HUES6 (cell line): ENCODE measurements around the gene MARS2.
A peak's percentile ranks its signal among the peaks of the same experiment; 100 is the strongest.

Source experiments
- H3K27ac ChIP-seq: 2 replicates; pipeline ENCODE4 v1.7.0; 2013; ENCODE audit warnings: low read depth, mild to moderate bottlenecking, low read length, inconsistent platforms
- H3K27me3 ChIP-seq: 2 replicates; pipeline ENCODE4 v1.6.1; 2013; ENCODE audit warnings: low read length; ENCODE audit not compliant: control insufficient read depth, insufficient read depth
- H3K36me3 ChIP-seq: 2 replicates; pipeline ENCODE4 v1.6.1; 2013; ENCODE audit warnings: low read length; ENCODE audit not compliant: control insufficient read depth, insufficient read depth
- H3K4me1 ChIP-seq: 2 replicates; pipeline ENCODE4 v1.6.1; 2013; ENCODE audit warnings: low read length; ENCODE audit not compliant: control insufficient read depth, insufficient read depth
- H3K4me3 ChIP-seq: 2 replicates; pipeline ENCODE4 v1.5.1; 2013; ENCODE audit warnings: low read depth, low read length
- H3K9ac ChIP-seq: one replicate; pipeline ENCODE4 v1.6.1; 2013; ENCODE audit warnings: mild to moderate bottlenecking, low read length
- H3K9me3 ChIP-seq: 2 replicates; pipeline ENCODE4 v1.6.1; 2013; ENCODE audit warnings: low read depth, low read length; ENCODE audit not compliant: control insufficient read depth, insufficient read depth

MARS2 gene

GRCh38 chr2:197705121-197705911, at the start of gene MARS2:
Gene MARS2 (plus strand): TSS chr2:197705369. CDS start chr2:197705406, 37 bp downstream.
- no peaks in the 10 kb centered on the region for H3K9me3 ChIP-seq
- no peaks in the 10 kb centered on the region for H3K27me3 ChIP-seq
- H3K4me1 ChIP-seq, result peaks cover 18% of the 10 kb centered on the region
- H3K9ac ChIP-seq, result peak within 1 kb of the TSS; percentile 86
- H3K27ac ChIP-seq, result peak within 1 kb of the TSS; percentile 72
- peaks cover 19% of the 10 kb centered on the region for H3K36me3 ChIP-seq
- H3K4me3 ChIP-seq, result peak within 1 kb of the TSS; percentile 92

- H3K9ac ChIP-seq, result no peak overlapping the region
- no peaks in the 10 kb centered on the region for H3K9me3 ChIP-seq
- no peaks in the 10 kb centered on the region for H3K36me3 ChIP-seq
- H3K4me3 ChIP-seq, result peak overlapping the region; percentile 20; the same call in 1 of the 2 replicates
- H3K27ac ChIP-seq, result no peak overlapping the region
- H3K27me3 ChIP-seq, result no peaks in the 10 kb centered on the region
- peaks cover 14% of the 10 kb centered on the region for H3K4me1 ChIP-seq
These were observed 47.6 kb upstream of the MARS2 start for GRCh38 chr2:197657562-197657961.

GRCh38 chr2:197661626-197662025, 43.5 kb upstream of the MARS2 start:
- H3K9ac ChIP-seq, result no peak overlapping the region
- H3K4me1 ChIP-seq, result peaks cover 14% of the 10 kb centered on the region
- H3K36me3 ChIP-seq, result no peaks in the 10 kb centered on the region
- H3K9me3 ChIP-seq, result peaks cover 12% of the 10 kb centered on the region
- no peak overlapping the region for H3K4me3 ChIP-seq
- H3K27ac ChIP-seq, result no peak overlapping the region
- H3K27me3 ChIP-seq, result no peaks in the 10 kb centered on the region

- no peaks in the 10 kb centered on the region for H3K36me3 ChIP-seq
- peaks cover 12% of the 10 kb centered on the region for H3K9me3 ChIP-seq
- no peaks in the 10 kb centered on the region for H3K27me3 ChIP-seq
- no peak overlapping the region for H3K4me3 ChIP-seq
- no peak overlapping the region for H3K9ac ChIP-seq
- H3K27ac ChIP-seq, result no peak overlapping the region
- peaks cover 5% of the 10 kb centered on the region; the same call in 1 of the 2 replicates for H3K4me1 ChIP-seq
These were observed 38.9 kb upstream of the MARS2 start for GRCh38 chr2:197666277-197666676.

- H3K27me3 ChIP-seq, result no peaks in the 10 kb centered on the region
- peaks cover 3% of the 10 kb centered on the region for H3K4me1 ChIP-seq
- no peaks in the 10 kb centered on the region for H3K36me3 ChIP-seq
- H3K27ac ChIP-seq, result no peak overlapping the region
- no peak overlapping the region for H3K4me3 ChIP-seq
- H3K9me3 ChIP-seq, result peaks cover 12% of the 10 kb centered on the region
- H3K9ac ChIP-seq, result no peak overlapping the region
These were observed 36.9 kb upstream of the MARS2 start for GRCh38 chr2:197668296-197668695.

- Histone ChIP-seq H3K36me3 (no peaks in the 10 kb centered on the region), H3K4me3 (no peak overlapping the region), H3K27ac (no peak overlapping the region), H3K27me3 (no peaks in the 10 kb centered on the region), H3K4me1 (peaks cover 9% of the 10 kb centered on the region), H3K9me3 (peaks cover 12% of the 10 kb centered on the region), H3K9ac (no peak overlapping the region)
These were observed 36.1 kb upstream of the MARS2 start for GRCh38 chr2:197669077-197669476.

GRCh38 chr2:197672371-197672893, 32.7 kb upstream of the MARS2 start:
- no peaks in the 10 kb centered on the region for H3K9me3 ChIP-seq
- H3K27ac ChIP-seq, result no peak overlapping the region
- H3K36me3 ChIP-seq, result no peaks in the 10 kb centered on the region
- no peaks in the 10 kb centered on the region for H3K27me3 ChIP-seq
- peaks cover 22% of the 10 kb centered on the region for H3K4me1 ChIP-seq
- no peak overlapping the region for H3K9ac ChIP-seq
- H3K4me3 ChIP-seq, result no peak overlapping the region

- no peaks in the 10 kb centered on the region for H3K36me3 ChIP-seq
- H3K9me3 ChIP-seq, result no peaks in the 10 kb centered on the region
- H3K4me1 ChIP-seq, result peaks cover 22% of the 10 kb centered on the region
- H3K4me3 ChIP-seq, result peak overlapping the region; percentile 10; the same call in 1 of the 2 replicates
- H3K27me3 ChIP-seq, result no peaks in the 10 kb centered on the region
- H3K27ac ChIP-seq, result no peak overlapping the region
- H3K9ac ChIP-seq, result no peak overlapping the region
These were observed 32.1 kb upstream of the MARS2 start for GRCh38 chr2:197673106-197673505.

- Histone ChIP-seq H3K27ac (no peak overlapping the region), H3K9ac (no peak overlapping the region), H3K36me3 (no peaks in the 10 kb centered on the region), H3K9me3 (no peaks in the 10 kb centered on the region), H3K4me1 (peaks cover 22% of the 10 kb centered on the region), H3K4me3 (no peak overlapping the region; the same call in 1 of the 2 replicates), H3K27me3 (no peaks in the 10 kb centered on the region)
These were observed 31.6 kb upstream of the MARS2 start for GRCh38 chr2:197673606-197674005.

- Histone ChIP-seq H3K27me3 (no peaks in the 10 kb centered on the region), H3K9me3 (no peaks in the 10 kb centered on the region), H3K9ac (no peak overlapping the region), H3K27ac (no peak overlapping the region), H3K4me1 (peaks cover 22% of the 10 kb centered on the region), H3K4me3 (peak overlapping the region; percentile 57; the same call in 1 of the 2 replicates), H3K36me3 (no peaks in the 10 kb centered on the region)
These were observed 31.1 kb upstream of the MARS2 start for GRCh38 chr2:197674060-197674459.

- no peak overlapping the region for H3K27ac ChIP-seq
These were observed 30.6 kb upstream of the MARS2 start for GRCh38 chr2:197674591-197674990.

More at GRCh38 chr2:197674591-197674990, 30.6 kb upstream of the MARS2 start:
- Histone ChIP-seq H3K4me3 (peak overlapping the region; percentile 57; the same call in 1 of the 2 replicates), H3K9ac (no peak overlapping the region), H3K4me1 (peaks cover 22% of the 10 kb centered on the region), H3K9me3 (no peaks in the 10 kb centered on the region), H3K36me3 (no peaks in the 10 kb centered on the region), H3K27me3 (no peaks in the 10 kb centered on the region)
